Activated naive CD4-positive, alpha-beta T cell treated with anti-CD3 and anti-CD28 coated beads, Interleukin-2, amount 10 ng/mL, durations not matched to agents 7 days and 5 days (primary cell): ENCODE data around the gene MVB12B.
"Not testable (repeated sequence)": the region's sequence is repeated elsewhere in the genome, so short reads cannot be mapped to it uniquely, and the experiment has no call there.

ENCODE experiments used
- CTCF ChIA-PET: fragments of 350-600 bp; sonication (Branson Sonifier 250); formaldehyde crosslinking; loops from one replicate; lab custom pipeline; 2021; ENCODE audit warnings: antibody characterized with exemption; lab: Charles Lee
- DNase-seq: peaks from one replicate; pipeline ENCODE4 v3.0.0-alpha.2; 2020
- H3K27ac Mint-ChIP-seq: one replicate; pipeline ENCODE4 v1.8.0; 2021; ENCODE audit warnings: mild to moderate bottlenecking, moderate library complexity, mixed read lengths
- H3K27me3 Mint-ChIP-seq: one replicate; pipeline ENCODE4 v1.8.0; 2021; ENCODE audit warnings: mild to moderate bottlenecking, mixed read lengths
- H3K36me3 Mint-ChIP-seq: one replicate; pipeline ENCODE4 v1.8.0; 2021; ENCODE audit warnings: mixed read lengths
- H3K4me1 Mint-ChIP-seq: one replicate; pipeline ENCODE4 v1.8.0; 2021; ENCODE audit warnings: mixed read lengths
- H3K4me3 Mint-ChIP-seq: one replicate; pipeline ENCODE4 v1.8.0; 2021; ENCODE audit warnings: mild to moderate bottlenecking, moderate library complexity, mixed read lengths
- H3K9me3 Mint-ChIP-seq: one replicate; pipeline ENCODE4 v1.8.0; 2021; ENCODE audit warnings: mixed read lengths

The MVB12B gene, protein sequence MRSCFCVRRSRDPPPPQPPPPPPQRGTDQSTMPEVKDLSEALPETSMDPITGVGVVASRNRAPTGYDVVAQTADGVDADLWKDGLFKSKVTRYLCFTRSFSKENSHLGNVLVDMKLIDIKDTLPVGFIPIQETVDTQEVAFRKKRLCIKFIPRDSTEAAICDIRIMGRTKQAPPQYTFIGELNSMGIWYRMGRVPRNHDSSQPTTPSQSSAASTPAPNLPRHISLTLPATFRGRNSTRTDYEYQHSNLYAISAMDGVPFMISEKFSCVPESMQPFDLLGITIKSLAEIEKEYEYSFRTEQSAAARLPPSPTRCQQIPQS

DNA sequence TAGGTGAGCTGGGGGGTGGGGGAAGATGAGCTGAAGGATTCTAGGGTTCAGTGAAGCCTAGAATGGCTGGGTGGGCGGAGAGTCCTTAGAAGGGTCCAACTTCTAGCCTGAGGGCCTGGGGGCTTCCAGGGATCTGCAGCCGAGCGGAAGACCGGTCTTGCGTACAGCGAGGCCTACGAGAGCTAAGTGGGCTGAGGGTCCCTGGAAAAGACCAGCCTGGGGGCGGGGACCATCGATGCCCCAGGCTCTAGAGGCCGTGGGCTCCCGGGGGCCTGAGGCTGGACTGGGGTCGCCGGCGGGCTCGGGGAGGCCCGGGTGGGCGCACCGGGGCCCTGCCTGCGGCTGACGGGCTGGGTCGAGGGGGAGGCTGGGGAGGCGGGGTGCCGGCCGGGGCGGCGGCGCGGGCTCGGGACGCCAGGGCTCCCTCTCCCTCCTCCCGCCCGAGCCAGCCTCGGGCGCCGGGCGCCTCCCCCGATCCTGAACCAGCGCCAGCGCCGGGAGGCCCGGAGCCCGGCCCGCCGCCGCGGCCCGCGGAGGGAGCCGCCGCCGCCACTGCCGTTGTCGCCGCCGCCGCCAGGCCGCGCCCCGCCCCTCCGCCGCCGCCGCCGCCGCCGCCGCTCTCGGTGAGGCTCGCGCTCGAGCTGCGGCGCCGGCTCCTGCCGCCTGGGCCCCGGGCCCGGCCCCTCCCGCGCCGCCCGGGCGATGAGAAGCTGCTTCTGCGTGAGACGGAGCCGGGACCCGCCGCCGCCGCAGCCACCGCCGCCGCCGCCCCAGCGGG, at the start of gene MVB12B:
TSS of gene MVB12B (plus strand) at position 602 of the 778 bp plus-strand sequence. CDS start at position 703, 101 bp downstream.
- peaks cover 2% of the 10 kb centered on the region for H3K36me3 Mint-ChIP-seq
- peak within 1 kb of the TSS; percentile 71 for H3K4me3 Mint-ChIP-seq
- H3K4me1 Mint-ChIP-seq, result peaks cover 5% of the 10 kb centered on the region
- peaks cover 6% of the 10 kb centered on the region for H3K9me3 Mint-ChIP-seq
- H3K27me3 Mint-ChIP-seq, result peaks cover 26% of the 10 kb centered on the region
- peak; percentile 63 for DNase-seq
- CTCF ChIA-PET, result interaction anchor here (1.0 to 1.7 kb wide), 3 partner anchors 8 to 73 kb away, joined by 3 to 5 read pairs (median 3); no protein-coding TSS in a partner anchor
- peak within 1 kb of the TSS; percentile 39 for H3K27ac Mint-ChIP-seq

DNA sequence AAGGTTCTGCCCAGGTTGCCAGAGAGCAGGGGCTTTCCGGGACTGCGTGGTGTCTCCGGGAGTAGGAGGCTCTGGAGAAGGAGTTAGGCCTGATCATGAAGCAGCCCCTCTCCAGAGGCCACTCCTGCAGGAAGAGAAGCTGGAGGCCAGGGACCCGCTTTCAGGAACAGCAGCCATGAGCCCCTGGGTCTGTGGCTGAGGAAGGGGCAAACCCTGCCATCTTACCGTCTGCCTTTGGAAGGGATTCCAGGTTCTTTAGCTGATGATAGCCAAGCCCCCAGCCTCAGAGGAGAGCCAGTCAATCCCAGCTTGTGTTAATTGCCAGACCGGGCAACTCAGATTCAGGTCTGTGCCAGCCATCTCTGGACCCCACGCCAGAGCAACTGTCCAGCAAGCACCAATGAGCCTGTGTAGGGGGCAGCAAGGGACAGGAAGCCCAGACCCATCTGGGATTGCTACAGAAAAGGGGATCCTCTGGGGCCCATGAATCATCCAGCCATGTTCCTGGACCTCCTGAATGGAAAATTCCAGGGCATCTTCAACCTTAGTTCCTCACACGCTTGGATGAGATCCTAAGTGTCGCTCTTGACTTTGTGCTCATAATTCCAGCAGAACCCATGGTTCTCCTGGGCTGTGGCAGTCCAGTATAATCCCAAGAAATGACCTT, 42.7 kb upstream of the MVB12B start:
- H3K4me1 Mint-ChIP-seq, result no peaks in the 10 kb centered on the region
- DNase-seq, result no peak
- H3K4me3 Mint-ChIP-seq, result no peak overlapping the region
- CTCF ChIA-PET, result no interaction called here
- H3K27ac Mint-ChIP-seq, result no peak overlapping the region
- H3K9me3 Mint-ChIP-seq, result no peaks in the 10 kb centered on the region
- no peaks in the 10 kb centered on the region for H3K36me3 Mint-ChIP-seq
- H3K27me3 Mint-ChIP-seq, result peaks cover 14% of the 10 kb centered on the region

DNA sequence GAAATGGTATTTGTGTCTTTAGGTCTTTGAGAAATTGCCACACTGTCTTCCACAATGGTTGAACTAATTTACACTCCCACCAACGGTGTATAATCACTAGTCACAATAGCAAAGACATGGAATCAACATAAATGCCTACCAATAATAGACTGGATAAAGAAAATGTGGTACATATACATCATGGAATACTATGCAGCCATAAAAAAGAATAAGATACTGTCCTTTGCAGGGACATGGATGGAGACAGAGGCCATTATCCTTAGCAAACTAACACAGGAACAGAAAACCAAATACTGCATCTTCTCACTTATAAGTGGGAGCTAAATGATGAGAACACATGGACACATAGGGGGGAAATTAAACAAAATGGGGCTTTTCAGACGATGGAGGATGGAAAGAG, 41.0 kb upstream of the MVB12B start:
- H3K9me3 Mint-ChIP-seq, H3K27ac Mint-ChIP-seq, H3K36me3 Mint-ChIP-seq, H3K4me1 Mint-ChIP-seq, DNase-seq, CTCF ChIA-PET, H3K4me3 Mint-ChIP-seq: not testable (repeated sequence)
- H3K27me3 Mint-ChIP-seq, result peaks cover 14% of the 10 kb centered on the region

DNA sequence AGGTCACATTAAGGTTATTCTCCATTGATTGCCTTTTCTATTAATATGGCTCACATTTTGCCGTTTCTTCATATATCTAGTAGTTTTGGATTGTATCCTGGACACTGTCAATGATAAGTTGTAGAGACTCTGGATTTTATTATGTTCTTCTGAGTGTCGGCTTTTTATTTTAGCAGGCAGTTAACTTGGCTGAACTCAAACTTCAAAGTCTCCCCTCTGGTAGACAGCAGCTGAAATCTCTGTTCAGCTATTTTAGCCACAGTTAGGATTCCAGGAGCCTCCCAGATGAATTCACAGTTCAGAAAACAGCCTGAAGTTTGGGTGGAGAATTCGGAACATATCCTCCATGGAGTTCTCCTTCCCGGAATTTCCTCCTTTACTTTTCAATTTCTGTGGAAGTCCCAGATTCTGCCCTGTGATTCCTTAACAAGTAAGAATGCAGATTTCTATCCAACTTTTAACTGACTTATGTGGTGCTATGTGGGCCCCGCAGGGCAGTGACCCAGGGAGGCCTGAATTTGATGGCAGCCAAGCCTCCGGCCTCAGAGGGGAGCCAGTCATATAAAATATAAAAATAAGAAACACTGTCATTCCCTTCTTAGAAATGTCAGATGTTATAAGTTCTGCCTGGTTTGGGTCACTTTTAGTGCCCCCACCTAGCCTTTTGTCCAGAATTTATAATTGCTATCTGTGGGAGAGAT, 39.3 kb upstream of the MVB12B start:
- H3K4me3 Mint-ChIP-seq, result no peak overlapping the region
- no peaks in the 10 kb centered on the region for H3K4me1 Mint-ChIP-seq
- H3K27ac Mint-ChIP-seq, result no peak overlapping the region
- H3K9me3 Mint-ChIP-seq, result no peaks in the 10 kb centered on the region
- CTCF ChIA-PET, result no interaction called here
- DNase-seq, result no peak
- no peaks in the 10 kb centered on the region for H3K36me3 Mint-ChIP-seq
- H3K27me3 Mint-ChIP-seq, result peaks cover 27% of the 10 kb centered on the region

DNA sequence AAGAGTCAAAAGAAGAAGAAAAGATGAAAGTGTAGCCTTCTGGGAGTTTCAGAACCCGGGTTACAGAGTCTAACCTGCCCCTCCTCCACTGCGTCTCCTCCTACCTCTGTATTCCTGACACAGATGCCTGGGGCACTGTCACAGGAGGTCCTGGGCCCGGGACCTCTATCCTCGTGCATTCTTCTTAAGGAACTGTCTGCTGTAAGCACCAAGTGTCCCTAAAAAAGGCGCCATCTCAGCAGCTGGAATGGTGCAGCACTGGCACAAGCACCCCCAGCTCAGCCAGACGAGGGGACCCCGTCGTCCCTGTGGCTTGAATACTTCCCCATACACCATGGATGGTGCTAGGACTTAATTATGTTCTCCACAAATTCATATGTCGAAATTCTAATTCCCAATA, 35.8 kb upstream of the MVB12B start:
- H3K27me3 Mint-ChIP-seq, result peaks cover 25% of the 10 kb centered on the region
- no peak for DNase-seq
- no peaks in the 10 kb centered on the region for H3K4me1 Mint-ChIP-seq
- CTCF ChIA-PET, result no interaction called here
- H3K27ac Mint-ChIP-seq, result no peak overlapping the region
- no peak overlapping the region for H3K4me3 Mint-ChIP-seq
- H3K9me3 Mint-ChIP-seq, result no peaks in the 10 kb centered on the region
- no peaks in the 10 kb centered on the region for H3K36me3 Mint-ChIP-seq

GRCh38 chr9:126291925-126292324, 34.7 kb upstream of the MVB12B start:
- Mint-ChIP-seq H3K27me3 (peaks cover 27% of the 10 kb centered on the region), H3K4me3 (no peak overlapping the region), H3K27ac (no peak overlapping the region), H3K4me1 (no peaks in the 10 kb centered on the region), H3K9me3 (no peaks in the 10 kb centered on the region), H3K36me3 (no peaks in the 10 kb centered on the region)
- CTCF ChIA-PET, result interaction anchor here (1.7 kb wide), 1 partner anchor 105 kb away, joined by 3 read pairs; no protein-coding TSS in a partner anchor
- DNase-seq, result no peak

DNA sequence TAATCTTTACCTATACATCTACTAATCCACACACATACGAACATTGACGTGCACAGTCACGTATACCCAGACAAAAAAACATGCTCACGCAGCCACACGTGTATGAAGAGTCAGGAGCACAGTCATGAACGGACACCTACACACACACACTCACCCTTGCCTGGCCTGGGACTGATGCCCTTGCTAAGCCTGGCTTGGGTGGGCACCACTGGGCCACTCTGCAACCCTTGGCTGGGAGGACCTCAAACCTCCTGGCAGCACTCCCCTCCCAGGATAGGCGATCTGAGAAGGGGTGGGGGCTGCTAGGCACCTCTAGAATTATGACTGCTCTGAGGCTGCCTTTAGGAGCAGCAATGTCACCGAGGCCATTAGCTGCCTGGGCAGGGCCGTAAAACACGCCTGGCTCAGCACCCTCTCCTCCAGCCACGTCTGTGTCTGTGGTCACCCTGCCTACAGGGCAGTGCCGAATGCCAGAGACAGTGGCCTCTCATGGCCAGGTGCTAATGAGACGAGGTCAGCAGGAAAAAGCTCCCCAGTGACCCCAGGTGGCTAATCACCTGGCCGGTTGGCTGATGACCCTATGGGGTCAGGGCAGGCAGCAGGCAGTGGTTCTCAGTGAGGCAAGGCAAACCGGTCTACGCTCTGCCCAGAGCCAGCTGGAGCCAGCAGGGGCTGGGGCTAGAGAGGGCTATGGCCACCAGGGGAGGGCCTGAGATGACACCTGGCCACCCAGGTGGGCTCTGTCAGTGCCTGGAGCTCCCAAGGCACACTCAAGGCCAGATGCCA, 33.7 kb upstream of the MVB12B start:
- H3K27ac Mint-ChIP-seq, result no peak overlapping the region
- CTCF ChIA-PET, result interaction anchor here (0.6 to 1.8 kb wide), 6 partner anchors 23 to 885 kb away, joined by 3 to 7 read pairs (median 4); no protein-coding TSS in a partner anchor

DNA sequence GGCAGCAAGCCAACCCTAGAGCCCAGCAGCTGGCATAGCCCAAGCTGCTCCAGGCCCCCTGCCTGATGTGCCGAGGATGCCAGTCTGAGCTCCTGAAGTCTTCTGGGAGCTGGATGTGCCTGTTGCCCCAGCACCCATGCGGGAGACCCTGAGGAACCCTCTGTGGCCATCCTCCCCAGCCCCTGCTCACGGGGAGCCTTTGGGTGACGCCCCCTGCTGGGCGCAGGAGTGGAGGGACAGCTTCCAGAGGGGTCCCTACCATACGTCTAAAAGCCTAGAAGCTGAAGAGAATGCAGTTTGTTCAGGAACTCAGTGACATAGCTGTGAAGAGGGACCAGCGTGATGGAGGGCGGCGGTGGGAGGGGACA, 33.1 kb upstream of the MVB12B start:
- Mint-ChIP-seq H3K27me3 (peaks cover 25% of the 10 kb centered on the region), H3K4me3 (no peak overlapping the region), H3K9me3 (no peaks in the 10 kb centered on the region), H3K27ac (no peak overlapping the region), H3K36me3 (no peaks in the 10 kb centered on the region), H3K4me1 (no peaks in the 10 kb centered on the region)
- CTCF ChIA-PET, result interaction anchor here (0.6 to 1.8 kb wide), 6 partner anchors 23 to 886 kb away, joined by 3 to 7 read pairs (median 4); no protein-coding TSS in a partner anchor
- no peak for DNase-seq

More for the DNA sequence above, 33.7 kb upstream of the MVB12B start:
- H3K36me3 Mint-ChIP-seq, result no peaks in the 10 kb centered on the region
- no peaks in the 10 kb centered on the region for H3K4me1 Mint-ChIP-seq
- no peak for DNase-seq
- peaks cover 20% of the 10 kb centered on the region for H3K27me3 Mint-ChIP-seq
- H3K9me3 Mint-ChIP-seq, result no peaks in the 10 kb centered on the region
- H3K4me3 Mint-ChIP-seq, result no peak overlapping the region

GRCh38 chr9:126294331-126295081, 32.1 kb upstream of the MVB12B start:
- no peaks in the 10 kb centered on the region for H3K36me3 Mint-ChIP-seq
- DNase-seq, result no peak
- H3K4me3 Mint-ChIP-seq, result no peak overlapping the region
- H3K27ac Mint-ChIP-seq, result no peak overlapping the region
- CTCF ChIA-PET, result interaction anchor here (1.4 to 1.8 kb wide), 2 partner anchors 27 to 887 kb away, joined by 6 to 7 read pairs; no protein-coding TSS in a partner anchor
- no peaks in the 10 kb centered on the region for H3K9me3 Mint-ChIP-seq
- H3K27me3 Mint-ChIP-seq, result peaks cover 29% of the 10 kb centered on the region
- no peaks in the 10 kb centered on the region for H3K4me1 Mint-ChIP-seq

- no peaks in the 10 kb centered on the region for H3K36me3 Mint-ChIP-seq
- no peak overlapping the region for H3K4me3 Mint-ChIP-seq
- peaks cover 29% of the 10 kb centered on the region for H3K27me3 Mint-ChIP-seq
- no peak for DNase-seq
- CTCF ChIA-PET, result no interaction called here
- H3K27ac Mint-ChIP-seq, result no peak overlapping the region
- H3K4me1 Mint-ChIP-seq, result no peaks in the 10 kb centered on the region
- H3K9me3 Mint-ChIP-seq, result no peaks in the 10 kb centered on the region
Measured at GRCh38 chr9:126295082-126295477, 31.5 kb upstream of the MVB12B start.

GRCh38 chr9:126295516-126295915, 31.1 kb upstream of the MVB12B start:
- no peak overlapping the region for H3K4me3 Mint-ChIP-seq
- H3K27me3 Mint-ChIP-seq, result peaks cover 32% of the 10 kb centered on the region
- no peak for DNase-seq
- H3K27ac Mint-ChIP-seq, result no peak overlapping the region
- no peaks in the 10 kb centered on the region for H3K9me3 Mint-ChIP-seq
- CTCF ChIA-PET, result no interaction called here
- H3K4me1 Mint-ChIP-seq, result no peaks in the 10 kb centered on the region
- no peaks in the 10 kb centered on the region for H3K36me3 Mint-ChIP-seq

DNA sequence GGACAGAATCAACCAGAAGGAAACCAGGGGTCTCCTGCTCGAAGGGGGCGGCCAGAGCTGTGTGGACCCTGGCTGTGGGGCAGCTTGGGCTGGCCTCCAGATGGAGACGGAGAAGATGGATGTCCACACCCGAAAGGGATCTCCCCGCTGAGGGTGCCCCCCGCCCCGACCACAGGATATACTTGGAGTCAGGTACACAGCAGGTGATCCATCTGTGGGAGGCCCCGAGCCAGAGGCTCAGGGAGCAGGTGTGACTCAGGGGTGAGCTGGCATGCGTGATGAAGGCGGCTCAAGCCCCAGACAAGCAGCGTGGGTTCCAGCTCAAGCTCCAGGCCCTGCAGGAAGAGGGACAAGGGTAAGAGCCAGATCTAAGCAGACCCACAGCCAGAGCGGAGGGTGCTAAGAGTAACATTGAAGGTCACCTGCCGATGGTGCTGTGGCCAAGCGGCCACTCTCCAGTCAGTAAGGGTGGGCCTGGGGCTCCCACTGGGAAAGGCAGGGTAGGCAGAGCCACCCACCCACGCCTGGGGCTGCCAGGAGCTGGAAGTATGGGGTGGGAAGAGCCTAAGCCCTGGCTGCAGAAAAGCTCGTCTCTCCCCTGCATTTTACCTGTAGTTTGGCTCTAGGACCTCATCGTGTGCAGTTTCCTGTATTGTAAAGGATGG, 30.6 kb upstream of the MVB12B start:
- Mint-ChIP-seq H3K9me3 (no peaks in the 10 kb centered on the region), H3K4me1 (no peaks in the 10 kb centered on the region), H3K4me3 (no peak overlapping the region), H3K36me3 (no peaks in the 10 kb centered on the region), H3K27me3 (peaks cover 32% of the 10 kb centered on the region), H3K27ac (no peak overlapping the region)
- DNase-seq, result no peak
- CTCF ChIA-PET, result interaction anchor here (0.5 to 2.6 kb wide), 2 partner anchors 103 to 1544 kb away, joined by 3 to 8 read pairs; no protein-coding TSS in a partner anchor
